ENCODE data around the gene LDLRAD4.

The LDLRAD4 gene

GRCh38 chr18:13372531-13372951 lies 154.0 kb downstream of the LDLRAD4 start:
- no peak overlapping the region for H3K27ac ChIP-seq
- no peak for DNase-seq (ENCODE audit: low read depth, low spot score)
- no peaks in the 10 kb centered on the region for H3K36me3 ChIP-seq (ENCODE audit: insufficient read depth, low read length)
- TF ChIP-seq EZH2 (IDR thresholded peaks at IDR 0.05) (no peak), POLR2AphosphoS5 (IDR thresholded peaks at IDR 0.05; ENCODE audit: borderline replicate concordance, low read depth, low read length) (no peak), FOXP2 (optimal IDR thresholded peaks at IDR 0.05; ENCODE audit: control extremely low read depth, extremely low read length, insufficient read depth) (no peak)
- no peaks in the 10 kb centered on the region for H3K9me3 ChIP-seq (ENCODE audit: low read depth, low read length)
- no peak overlapping the region for H3K4me3 ChIP-seq
- no peak overlapping the region for H3K9ac ChIP-seq (ENCODE audit: insufficient read length)

GRCh38 chr18:13374096-13374467 lies 155.5 kb downstream of the LDLRAD4 start:
- DNase-seq (ENCODE audit: low read depth, low spot score): no peak
- TF ChIP-seq FOXP2 (optimal IDR thresholded peaks at IDR 0.05; ENCODE audit: control extremely low read depth, extremely low read length, insufficient read depth) (no peak), POLR2AphosphoS5 (IDR thresholded peaks at IDR 0.05; ENCODE audit: borderline replicate concordance, low read depth, low read length) (no peak)
- no peaks in the 10 kb centered on the region for H3K36me3 ChIP-seq (ENCODE audit: insufficient read depth, low read length)
- no peak overlapping the region for H3K27ac ChIP-seq
- no peak overlapping the region for H3K9ac ChIP-seq (ENCODE audit: insufficient read length)
- no peak overlapping the region for H3K4me3 ChIP-seq
- H3K9me3 ChIP-seq (ENCODE audit: low read depth, low read length): no peaks in the 10 kb centered on the region

- Histone ChIP-seq H3K27ac (no peak overlapping the region), H3K9ac (ENCODE audit: insufficient read length) (no peak overlapping the region), H3K4me3 (no peak overlapping the region), H3K9me3 (ENCODE audit: low read depth, low read length) (no peaks in the 10 kb centered on the region), H3K36me3 (ENCODE audit: insufficient read depth, low read length) (no peaks in the 10 kb centered on the region)
- TF ChIP-seq POLR2AphosphoS5 (IDR thresholded peaks at IDR 0.05; ENCODE audit: borderline replicate concordance, low read depth, low read length) (no peak), EZH2 (IDR thresholded peaks at IDR 0.05) (no peak), FOXP2 (optimal IDR thresholded peaks at IDR 0.05; ENCODE audit: control extremely low read depth, extremely low read length, insufficient read depth) (no peak)
- no peak for DNase-seq (ENCODE audit: low read depth, low spot score)
Observed at GRCh38 chr18:13374468-13375301, 156.1 kb downstream of the LDLRAD4 start.

GRCh38 chr18:13375302-13376255 lies 157.0 kb downstream of the LDLRAD4 start:
- no peak for DNase-seq (ENCODE audit: low read depth, low spot score)
- Histone ChIP-seq H3K4me3 (no peak overlapping the region), H3K9me3 (ENCODE audit: low read depth, low read length) (no peaks in the 10 kb centered on the region), H3K27ac (no peak overlapping the region), H3K9ac (ENCODE audit: insufficient read length) (no peak overlapping the region), H3K36me3 (ENCODE audit: insufficient read depth, low read length) (no peaks in the 10 kb centered on the region)
- no peak for TF ChIP-seq EZH2 (IDR thresholded peaks at IDR 0.05)
- TF ChIP-seq FOXP2 (optimal IDR thresholded peaks at IDR 0.05; ENCODE audit: control extremely low read depth, extremely low read length, insufficient read depth): no peak
- no peak for TF ChIP-seq POLR2AphosphoS5 (IDR thresholded peaks at IDR 0.05; ENCODE audit: borderline replicate concordance, low read depth, low read length)

- no peak for DNase-seq (ENCODE audit: low read depth, low spot score)
- H3K4me3 ChIP-seq: no peak overlapping the region
- H3K27ac ChIP-seq: no peak overlapping the region
- no peaks in the 10 kb centered on the region for H3K36me3 ChIP-seq (ENCODE audit: insufficient read depth, low read length)
- no peak overlapping the region for H3K9ac ChIP-seq (ENCODE audit: insufficient read length)
- H3K9me3 ChIP-seq (ENCODE audit: low read depth, low read length): no peaks in the 10 kb centered on the region
- no peak for TF ChIP-seq POLR2AphosphoS5 (IDR thresholded peaks at IDR 0.05; ENCODE audit: borderline replicate concordance, low read depth, low read length)
- no peak for TF ChIP-seq EZH2 (IDR thresholded peaks at IDR 0.05)
- TF ChIP-seq FOXP2 (optimal IDR thresholded peaks at IDR 0.05; ENCODE audit: control extremely low read depth, extremely low read length, insufficient read depth): no peak
Observed at GRCh38 chr18:13376298-13376840, 157.8 kb downstream of the LDLRAD4 start.

DNA sequence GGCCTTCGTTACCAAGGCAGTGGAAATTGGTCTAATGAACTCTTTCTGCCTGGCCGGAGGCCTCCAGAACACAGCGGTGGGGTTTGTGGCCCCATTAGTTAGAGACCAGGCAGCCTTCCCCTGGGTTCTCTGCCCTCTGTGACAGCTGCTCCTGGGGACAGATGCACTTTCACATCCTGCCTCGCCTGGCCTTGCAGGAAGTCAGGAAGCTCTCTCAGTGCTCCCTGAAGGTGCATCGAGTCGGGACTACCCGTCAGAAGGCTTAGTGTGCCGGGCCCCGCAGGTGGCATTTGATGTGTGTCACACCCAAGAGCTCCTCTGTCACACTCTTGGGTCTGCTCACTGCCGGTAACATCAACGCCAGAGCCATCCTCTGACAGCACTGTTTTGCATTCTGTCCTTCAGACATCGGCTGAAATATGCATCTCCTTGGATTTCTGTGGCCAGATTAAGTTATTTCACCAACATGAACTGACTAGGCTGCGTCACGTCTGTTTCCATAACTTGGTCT lies 158.3 kb downstream of the LDLRAD4 start:
- H3K4me3 ChIP-seq: no peak overlapping the region
- DNase-seq (ENCODE audit: low read depth, low spot score): no peak
- no peak overlapping the region for H3K27ac ChIP-seq
- H3K9ac ChIP-seq (ENCODE audit: insufficient read length): no peak overlapping the region
- H3K36me3 ChIP-seq (ENCODE audit: insufficient read depth, low read length): no peaks in the 10 kb centered on the region
- TF ChIP-seq EZH2 (IDR thresholded peaks at IDR 0.05): no peak
- no peak for TF ChIP-seq POLR2AphosphoS5 (IDR thresholded peaks at IDR 0.05; ENCODE audit: borderline replicate concordance, low read depth, low read length)
- no peak for TF ChIP-seq FOXP2 (optimal IDR thresholded peaks at IDR 0.05; ENCODE audit: control extremely low read depth, extremely low read length, insufficient read depth)
- H3K9me3 ChIP-seq (ENCODE audit: low read depth, low read length): no peaks in the 10 kb centered on the region

GRCh38 chr18:13377496-13377895 lies 158.9 kb downstream of the LDLRAD4 start:
- H3K9me3 ChIP-seq (ENCODE audit: low read depth, low read length): no peaks in the 10 kb centered on the region
- H3K27ac ChIP-seq: no peak overlapping the region
- H3K9ac ChIP-seq (ENCODE audit: insufficient read length): no peak overlapping the region
- DNase-seq (ENCODE audit: low read depth, low spot score): no peak
- H3K4me3 ChIP-seq: no peak overlapping the region
- no peaks in the 10 kb centered on the region for H3K36me3 ChIP-seq (ENCODE audit: insufficient read depth, low read length)
- TF ChIP-seq POLR2AphosphoS5 (IDR thresholded peaks at IDR 0.05; ENCODE audit: borderline replicate concordance, low read depth, low read length) (no peak), FOXP2 (optimal IDR thresholded peaks at IDR 0.05; ENCODE audit: control extremely low read depth, extremely low read length, insufficient read depth) (no peak), EZH2 (IDR thresholded peaks at IDR 0.05) (no peak)

DNA sequence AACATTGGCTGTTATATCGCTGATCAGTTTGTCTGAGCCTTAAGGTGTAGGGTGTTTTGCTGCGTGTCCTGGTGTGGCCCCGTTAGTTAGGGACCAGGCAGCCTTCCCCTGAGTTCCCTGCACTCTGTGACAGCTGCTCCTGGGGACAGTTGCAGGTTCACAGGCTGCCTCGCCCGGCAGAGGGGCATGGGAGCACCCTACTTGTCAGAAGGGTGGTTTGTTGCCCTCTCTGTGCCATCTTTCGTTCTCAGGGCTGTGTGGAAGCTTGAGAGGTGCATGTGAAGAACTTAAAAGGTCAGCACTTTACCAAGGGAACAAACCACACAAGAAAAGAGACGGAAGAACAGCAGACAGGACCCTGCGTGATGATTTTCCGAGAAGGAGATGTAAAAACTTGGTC lies 159.6 kb downstream of the LDLRAD4 start:
- Histone ChIP-seq H3K9me3 (ENCODE audit: low read depth, low read length) (no peaks in the 10 kb centered on the region), H3K27ac (no peak overlapping the region), H3K4me3 (no peak overlapping the region), H3K9ac (ENCODE audit: insufficient read length) (no peak overlapping the region), H3K36me3 (ENCODE audit: insufficient read depth, low read length) (no peaks in the 10 kb centered on the region)
- DNase-seq (ENCODE audit: low read depth, low spot score): no peak
- no peak for TF ChIP-seq EZH2 (IDR thresholded peaks at IDR 0.05)
- no peak for TF ChIP-seq POLR2AphosphoS5 (IDR thresholded peaks at IDR 0.05; ENCODE audit: borderline replicate concordance, low read depth, low read length)

All from SK-N-MC (cell line).